Medulla oblongata (tissue), 1 donor: ENCODE data around the gene SEC14L2.
"Not testable (repeated sequence)": the region's sequence is repeated elsewhere in the genome, so short reads cannot be mapped to it uniquely, and the experiment has no call there.

ENCODE experiments used
- DNase-seq: peaks from one replicate; pipeline ENCODE4 v3.0.0-alpha.2; 2015; ENCODE audit errors: extremely low spot score

Gene SEC14L2

GRCh38 chr22:30426388-30427353, 29.9 kb downstream of the SEC14L2 start:
- peak; percentile 63 for DNase-seq

GRCh38 chr22:30427871-30428270, 31.1 kb downstream of the SEC14L2 start:
- DNase-seq: no peak

- DNase-seq: no peak
These were observed 33.1 kb downstream of the SEC14L2 start for GRCh38 chr22:30429887-30430286.

GRCh38 chr22:30430933-30431332, 34.1 kb downstream of the SEC14L2 start:
- DNase-seq: no peak

- no peak for DNase-seq
These were observed 35.3 kb downstream of the SEC14L2 start for GRCh38 chr22:30432096-30432495.

GRCh38 chr22:30432520-30432919, 35.7 kb downstream of the SEC14L2 start:
- no peak for DNase-seq

- DNase-seq: no peak
These were observed 36.4 kb downstream of the SEC14L2 start for GRCh38 chr22:30433227-30433626.

GRCh38 chr22:30433773-30434172, 37.0 kb downstream of the SEC14L2 start:
- no peak for DNase-seq

- no peak for DNase-seq
These were observed 38.0 kb downstream of the SEC14L2 start for GRCh38 chr22:30434843-30435242.

GRCh38 chr22:30435674-30436126, 38.9 kb downstream of the SEC14L2 start:
- no peak for DNase-seq

GRCh38 chr22:30436196-30436595, 39.4 kb downstream of the SEC14L2 start:
- DNase-seq: no peak

- DNase-seq: no peak
These were observed 41.7 kb downstream of the SEC14L2 start for GRCh38 chr22:30438559-30438958.

GRCh38 chr22:30439226-30439625, 42.4 kb downstream of the SEC14L2 start:
- DNase-seq: no peak

GRCh38 chr22:30439836-30440235, 43.0 kb downstream of the SEC14L2 start:
- DNase-seq: no peak

GRCh38 chr22:30441088-30441487, 44.3 kb downstream of the SEC14L2 start:
- no peak for DNase-seq

- DNase-seq: peak; percentile 75
These were observed 48.0 kb downstream of the SEC14L2 start for GRCh38 chr22:30444632-30445437.

- no peak for DNase-seq
These were observed 48.8 kb downstream of the SEC14L2 start for GRCh38 chr22:30445438-30446145.

GRCh38 chr22:30447656-30448055, 50.8 kb downstream of the SEC14L2 start:
- no peak for DNase-seq

GRCh38 chr22:30451488-30451887, 54.7 kb downstream of the SEC14L2 start:
- not testable (repeated sequence) for DNase-seq

GRCh38 chr22:30452861-30453260, 56.0 kb downstream of the SEC14L2 start:
- no peak for DNase-seq

- DNase-seq: no peak
These were observed 57.1 kb downstream of the SEC14L2 start for GRCh38 chr22:30453731-30454510.
